Measurements from ENCODE around the gene ANTXRL.

- TF ChIP-seq POLR2AphosphoS5 (IDR thresholded peaks at IDR 0.05) (no peak), POLR2A (IDR thresholded peaks at IDR 0.05) (no peak), CTCF (IDR thresholded peaks at IDR 0.05) (no peak), EP300 (IDR thresholded peaks at IDR 0.05; ENCODE audit: low read depth) (no peak)
These were observed 10.8 kb downstream of the ANTXRL start for GRCh38 chr10:46297406-46298204.

Measured in transverse colon (tissue), 4 donors.